Stimulated activated CD8-positive, alpha-beta memory T cell treated with anti-CD3 and anti-CD28 coated beads, Interleukin-15, amount 100 ng/mL, for 48 hours (primary cell): Measurements from ENCODE around the gene PNMT.
A peak's percentile ranks its signal among the peaks of the same experiment; 100 is the strongest.

Source experiments
- DNase-seq, 2 donors: peaks; one replicate each; pipeline ENCODE4 v3.0.0-alpha.2; 2020; ENCODE audit warnings: low read depth in 2 of 2

PNMT gene

GRCh38 chr17:39669897-39670735, 1.9 kb downstream of the PNMT start:
- no peak for DNase-seq

GRCh38 chr17:39670746-39671145, 2.5 kb downstream of the PNMT start:
- DNase-seq: no peak

GRCh38 chr17:39671651-39672521, 3.6 kb downstream of the PNMT start:
- no peak for DNase-seq

- no peak for DNase-seq
These were observed 4.5 kb downstream of the PNMT start for GRCh38 chr17:39672522-39673334.

GRCh38 chr17:39673335-39674081, 5.3 kb downstream of the PNMT start:
- no peak for DNase-seq

GRCh38 chr17:39674179-39674578, 5.9 kb downstream of the PNMT start:
- DNase-seq: no peak

- DNase-seq: no peak
These were observed 6.6 kb downstream of the PNMT start for GRCh38 chr17:39674702-39675389.

GRCh38 chr17:39675390-39676082, 7.3 kb downstream of the PNMT start:
- no peak for DNase-seq

GRCh38 chr17:39676198-39676819, 8.1 kb downstream of the PNMT start:
- peak; percentile 23 to 28 for DNase-seq

GRCh38 chr17:39677072-39677471, 8.8 kb downstream of the PNMT start:
- no peak for DNase-seq

GRCh38 chr17:39677542-39678339, 9.5 kb downstream of the PNMT start:
- DNase-seq: no peak

- no peak for DNase-seq
These were observed 10.3 kb downstream of the PNMT start for GRCh38 chr17:39678340-39679116.

GRCh38 chr17:39679521-39680192, 11.4 kb downstream of the PNMT start:
- no peak for DNase-seq

- no peak for DNase-seq
These were observed 15.2 kb downstream of the PNMT start for GRCh38 chr17:39683295-39683939.

- DNase-seq: no peak
These were observed 16.3 kb downstream of the PNMT start for GRCh38 chr17:39684369-39685192.

GRCh38 chr17:39687101-39687545, 18.9 kb downstream of the PNMT start:
- no peak for DNase-seq
